CD8-positive, alpha-beta memory T cell (primary cell): ENCODE measurements around the gene VGLL4. TPM values are rescaled to one million over a fixed set of nuclear protein-coding genes. Genes with fewer than 3 reads are reported as not detected.
A peak's percentile ranks its signal among the peaks of the same experiment; 100 is the strongest.

Experiments used
- CTCF ChIA-PET: fragments of 350-600 bp; sonication (Branson Sonifier 250); formaldehyde crosslinking; loops from one replicate; lab custom pipeline; 2021; ENCODE audit warnings: antibody characterized with exemption; lab: Charles Lee
- POLR2A ChIA-PET: fragments of 350-600 bp; sonication (Branson Sonifier 250); formaldehyde crosslinking; loops from one replicate; lab custom pipeline; 2021; ENCODE audit warnings: antibody characterized with exemption; lab: Charles Lee
- DNase-seq, 5 donors: peaks; one replicate each; pipeline versions ENCODE4 v3.0.0 to v3.0.0-alpha.2; 2020 to 2022; ENCODE audit warnings: mixed read lengths in 1 of 5
- H3K27ac ChIP-seq: one replicate; pipeline ENCODE4 v1.7.0; 2013; ENCODE audit warnings: low read depth, mild to moderate bottlenecking, low read length, moderate library complexity
- H3K27me3 ChIP-seq: 2 replicates; pipeline ENCODE4 v1.7.0; 2013; ENCODE audit warnings: low read length, mild to moderate bottlenecking; ENCODE audit not compliant: insufficient read depth, poor library complexity, severe bottlenecking
- H3K36me3 ChIP-seq: 2 replicates; pipeline ENCODE4 v1.7.0; 2013; ENCODE audit warnings: mild to moderate bottlenecking, low read length, moderate library complexity; ENCODE audit not compliant: insufficient read depth
- H3K4me1 ChIP-seq: 2 replicates; pipeline ENCODE4 v1.7.0; 2013; ENCODE audit warnings: mild to moderate bottlenecking, low read length, moderate library complexity; ENCODE audit not compliant: insufficient read depth
- H3K4me3 ChIP-seq: 2 replicates; pipeline ENCODE4 v1.7.0; 2013; ENCODE audit warnings: mild to moderate bottlenecking, low read length
- H3K9me3 ChIP-seq: 2 replicates; pipeline ENCODE4 v1.7.0; 2013; ENCODE audit warnings: mild to moderate bottlenecking, low read length
- H3K27ac Mint-ChIP-seq, 8 donors: one replicate each; pipeline ENCODE4 v1.8.0; 2020 to 2021; ENCODE audit warnings: mixed read lengths in 8 of 8, mild to moderate bottlenecking in 6 of 8, inconsistent platforms in 3 of 8, moderate library complexity in 3 of 8
- H3K27me3 Mint-ChIP-seq, 2 donors: one replicate each; pipeline ENCODE4 v1.8.0; 2020 to 2021; ENCODE audit warnings: mixed read lengths in 2 of 2, mild to moderate bottlenecking in 1 of 2, moderate library complexity in 1 of 2
- H3K36me3 Mint-ChIP-seq, 3 donors: one replicate each; pipeline ENCODE4 v1.8.0; 2020 to 2021; ENCODE audit warnings: mixed read lengths in 3 of 3, inconsistent platforms in 1 of 3, mild to moderate bottlenecking in 1 of 3
- H3K4me1 Mint-ChIP-seq, 3 donors: one replicate each; pipeline ENCODE4 v1.8.0; 2020 to 2021; ENCODE audit warnings: mixed read lengths in 3 of 3, inconsistent platforms in 1 of 3, mild to moderate bottlenecking in 1 of 3
- H3K4me3 Mint-ChIP-seq, 7 donors: one replicate each; pipeline ENCODE4 v1.8.0; 2020 to 2021; ENCODE audit warnings: mixed read lengths in 7 of 7, mild to moderate bottlenecking in 6 of 7, moderate library complexity in 4 of 7, inconsistent platforms in 2 of 7
- H3K9me3 Mint-ChIP-seq, 5 donors: one replicate each; pipeline ENCODE4 v1.8.0; 2020 to 2022; ENCODE audit warnings: mixed read lengths in 5 of 5, mild to moderate bottlenecking in 3 of 5, moderate library complexity in 2 of 5, inconsistent platforms in 1 of 5
- polyA plus RNA-seq: library from polyadenylated mRNA; unstranded; fragments of 300-500 nt; fragmentation: Illumina TruSeq; gene quantifications from one replicate; pipeline ENCODE4 v1.2.3, GENCODE V29; 2021
- total RNA-seq, 2 experiments: library from RNA; stranded (reverse); gene quantifications; one replicate each; pipeline ENCODE4 v1.2.3, GENCODE V29; 2021

Gene VGLL4
- total and polyA plus RNA-seq, 3 experiments from 2014 or later, result 29.9 to 40.5 (median 37.7) TPM

DNA sequence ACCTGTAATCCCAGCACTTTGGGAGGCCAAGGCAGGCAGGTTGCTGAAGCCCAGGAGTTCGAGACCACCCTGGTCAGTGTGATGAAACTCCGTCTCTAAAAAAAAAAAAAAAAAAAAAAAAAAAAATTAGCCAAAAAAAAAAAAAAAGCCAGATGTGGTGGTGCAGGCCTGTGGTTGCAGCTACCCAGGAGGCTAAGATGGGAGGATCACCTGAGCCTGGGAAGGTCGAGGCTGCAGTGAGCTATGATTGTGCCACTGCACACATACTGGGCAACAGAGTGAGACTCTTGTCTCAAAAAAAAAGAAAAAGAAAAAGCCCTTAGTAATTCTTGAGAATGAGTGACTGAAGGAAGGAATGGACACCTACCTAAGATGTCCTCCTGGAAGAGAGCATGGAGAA lies 105.1 kb downstream of the VGLL4 start:
- ChIA-PET CTCF (no interaction called here), POLR2A (no interaction called here)
- H3K36me3 ChIP-seq, result no peaks in the 10 kb centered on the region
- no peaks in the 10 kb centered on the region for H3K9me3 ChIP-seq
- H3K36me3 Mint-ChIP-seq, result no peaks in the 10 kb centered on the region
- H3K27ac ChIP-seq, result no peak overlapping the region
- H3K4me3 ChIP-seq, result no peak overlapping the region
- no peaks in the 10 kb centered on the region for H3K4me1 ChIP-seq
- H3K27ac Mint-ChIP-seq, result no peak overlapping the region
- H3K9me3 Mint-ChIP-seq, result no peaks in the 10 kb centered on the region
- H3K27me3 Mint-ChIP-seq, result no peaks in the 10 kb centered on the region
- no peak for DNase-seq
- H3K4me1 Mint-ChIP-seq, result peaks cover 0 to 2% (median 0%) of the 10 kb centered on the region in 3 donors
- H3K27me3 ChIP-seq, result no peaks in the 10 kb centered on the region
- no peak overlapping the region for H3K4me3 Mint-ChIP-seq

DNA sequence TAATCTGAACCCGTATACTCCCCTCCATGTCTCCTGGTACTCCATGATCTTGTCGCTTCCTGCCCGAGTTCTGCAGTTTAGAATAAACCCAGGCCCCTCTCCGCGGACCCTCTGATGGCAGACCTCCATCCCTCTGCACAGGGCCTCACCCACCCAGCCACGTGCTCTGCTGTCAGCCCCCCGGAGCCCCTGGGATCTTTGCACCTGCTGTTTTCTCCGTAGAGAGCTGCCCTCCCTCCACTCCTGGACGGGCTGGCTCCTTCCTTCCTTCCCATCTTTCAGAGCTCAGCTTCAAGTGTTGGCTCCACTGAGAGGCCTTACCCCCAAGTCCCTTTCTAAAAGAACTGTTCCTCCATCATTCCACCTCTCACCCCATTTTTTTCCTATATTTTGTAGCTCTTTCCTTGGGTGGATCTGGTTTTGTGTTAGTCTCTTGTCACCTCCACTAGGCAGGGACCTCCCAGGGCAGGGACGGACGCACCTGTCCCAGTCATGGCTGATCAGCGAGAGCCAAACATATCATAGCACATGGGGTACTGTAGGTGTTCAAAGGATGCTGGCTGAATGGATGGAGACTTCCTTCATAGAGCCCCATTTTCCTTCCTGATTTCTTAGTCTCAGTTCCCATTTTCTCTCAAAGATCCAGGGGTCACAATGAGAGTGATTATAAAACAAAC lies 106.6 kb downstream of the VGLL4 start:
- Mint-ChIP-seq H3K27ac (peak overlapping the region in 1 of 8 donors; percentile 20), H3K27me3 (no peaks in the 10 kb centered on the region), H3K4me1 (peaks cover 0 to 6% (median 0%) of the 10 kb centered on the region in 3 donors), H3K36me3 (peaks cover 0 to 1% (median 0%) of the 10 kb centered on the region in 3 donors), H3K9me3 (no peaks in the 10 kb centered on the region), H3K4me3 (no peak overlapping the region)
- ChIA-PET CTCF (no interaction called here), POLR2A (no interaction called here)
- Histone ChIP-seq H3K36me3 (no peaks in the 10 kb centered on the region), H3K9me3 (no peaks in the 10 kb centered on the region), H3K27me3 (no peaks in the 10 kb centered on the region), H3K4me1 (no peaks in the 10 kb centered on the region), H3K4me3 (no peak overlapping the region), H3K27ac (no peak overlapping the region)
- DNase-seq, result no peak

DNA sequence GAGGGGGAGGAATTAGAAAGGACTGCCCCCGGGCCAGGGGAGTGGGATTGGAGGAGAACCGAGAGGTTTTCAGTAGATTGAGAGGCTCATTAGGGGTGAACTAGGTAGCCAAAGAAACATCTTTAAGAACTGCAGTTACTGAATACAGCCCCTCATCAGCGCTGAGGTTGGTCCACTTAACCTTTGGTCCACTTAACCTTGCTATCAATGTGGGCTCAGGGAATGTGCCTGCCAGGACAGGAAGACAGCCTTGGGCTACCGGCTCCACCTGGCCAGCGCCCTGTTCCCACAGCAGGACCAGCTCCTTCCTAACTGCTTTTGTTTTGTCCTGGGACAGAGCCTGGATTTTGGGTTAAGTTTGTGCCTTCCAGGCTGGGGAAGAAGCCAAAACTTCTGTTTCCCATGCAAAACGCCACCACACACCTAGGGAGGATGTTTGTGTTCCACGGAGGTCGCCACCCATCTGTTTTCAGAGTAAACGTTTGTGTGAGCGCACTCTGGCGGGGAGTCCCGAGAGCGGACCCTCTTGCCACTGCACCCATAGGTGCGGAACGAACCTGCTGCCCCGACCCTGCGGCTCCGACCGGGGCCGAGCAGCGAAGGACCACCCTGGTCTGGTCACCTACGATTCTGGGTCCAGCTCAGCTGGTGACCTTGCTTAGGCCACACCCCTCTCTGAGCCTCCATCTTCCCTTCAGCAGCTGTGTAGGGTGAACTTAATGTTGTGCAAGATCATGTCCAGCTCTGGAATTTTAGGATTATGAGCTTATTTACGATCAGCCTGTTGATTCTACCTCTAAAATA lies 107.4 kb downstream of the VGLL4 start:
- Mint-ChIP-seq H3K27ac (no peak overlapping the region), H3K27me3 (no peaks in the 10 kb centered on the region), H3K36me3 (peaks cover 0 to 4% (median 0%) of the 10 kb centered on the region in 3 donors), H3K4me1 (peaks cover 0 to 9% (median 0%) of the 10 kb centered on the region in 3 donors), H3K9me3 (no peaks in the 10 kb centered on the region), H3K4me3 (no peak overlapping the region)
- Histone ChIP-seq H3K36me3 (no peaks in the 10 kb centered on the region), H3K9me3 (no peaks in the 10 kb centered on the region), H3K4me3 (no peak overlapping the region), H3K27me3 (no peaks in the 10 kb centered on the region), H3K27ac (no peak overlapping the region), H3K4me1 (no peaks in the 10 kb centered on the region)
- CTCF ChIA-PET, result no interaction called here
- POLR2A ChIA-PET, result no interaction called here
- no peak for DNase-seq

DNA sequence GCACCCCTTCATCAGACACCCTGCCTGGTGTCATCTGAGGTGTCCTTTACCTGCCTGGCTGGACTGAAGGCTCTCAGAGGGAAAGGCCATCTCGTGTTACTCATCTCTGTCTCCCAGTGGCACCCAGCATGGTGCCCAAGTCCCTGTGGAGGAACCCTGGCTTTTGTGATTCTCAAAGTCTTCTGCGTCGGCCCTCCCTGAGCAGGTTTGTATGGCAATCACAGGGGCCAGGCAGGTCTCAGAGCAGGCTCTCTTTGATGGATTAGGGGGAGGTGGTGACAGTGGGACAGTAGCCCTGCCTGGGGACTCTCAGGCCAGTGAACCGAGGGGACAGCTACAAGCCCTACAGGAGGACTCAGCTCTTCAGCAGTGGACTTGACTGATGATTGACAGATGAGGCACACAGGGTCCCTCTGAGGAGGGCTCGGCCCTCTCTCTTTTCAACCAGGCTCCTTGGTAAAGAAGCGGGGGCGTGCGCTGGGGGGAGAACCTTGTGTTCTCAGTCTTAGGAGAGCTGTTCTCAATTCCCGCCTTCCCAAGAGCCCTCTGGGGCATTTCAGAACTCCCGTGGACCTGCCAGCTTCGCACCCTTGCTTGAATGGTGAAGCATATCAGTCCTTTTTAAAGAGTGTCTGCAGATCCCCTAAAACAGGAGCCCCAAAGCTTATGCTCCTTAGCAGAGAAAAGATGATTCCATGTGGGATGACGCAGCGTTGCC lies 108.3 kb downstream of the VGLL4 start:
- no peaks in the 10 kb centered on the region for H3K4me1 ChIP-seq
- H3K27ac ChIP-seq, result no peak overlapping the region
- no peak overlapping the region for H3K4me3 Mint-ChIP-seq
- H3K27me3 Mint-ChIP-seq, result no peaks in the 10 kb centered on the region
- no peaks in the 10 kb centered on the region for H3K9me3 Mint-ChIP-seq
- ChIA-PET CTCF (no interaction called here), POLR2A (no interaction called here)
- no peak overlapping the region for H3K27ac Mint-ChIP-seq
- H3K36me3 Mint-ChIP-seq, result peaks cover 0 to 4% (median 0%) of the 10 kb centered on the region in 3 donors
- no peaks in the 10 kb centered on the region for H3K36me3 ChIP-seq
- no peak for DNase-seq
- no peaks in the 10 kb centered on the region for H3K27me3 ChIP-seq
- no peaks in the 10 kb centered on the region for H3K9me3 ChIP-seq
- H3K4me1 Mint-ChIP-seq, result peaks cover 0 to 9% (median 0%) of the 10 kb centered on the region in 3 donors
- H3K4me3 ChIP-seq, result no peak overlapping the region

DNA sequence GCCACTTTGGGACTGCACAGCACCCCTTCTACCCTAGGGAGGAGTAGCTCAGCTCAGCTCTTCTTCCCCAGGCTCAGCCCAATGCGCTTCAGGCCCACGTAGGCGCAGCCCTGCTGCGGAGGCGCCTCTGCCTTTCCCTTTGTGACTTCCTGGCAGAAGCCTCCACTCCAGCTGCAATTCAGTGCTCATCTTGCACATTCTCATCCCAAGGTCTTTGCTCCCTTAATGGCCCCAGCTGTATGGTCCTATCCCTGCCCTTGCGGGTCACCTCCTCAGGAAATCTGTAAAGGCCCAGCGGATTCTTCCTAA lies 109.0 kb downstream of the VGLL4 start:
- peaks cover 0 to 9% (median 0%) of the 10 kb centered on the region in 3 donors for H3K4me1 Mint-ChIP-seq
- H3K9me3 ChIP-seq, result no peaks in the 10 kb centered on the region
- H3K36me3 ChIP-seq, result no peaks in the 10 kb centered on the region
- no peak overlapping the region for H3K27ac Mint-ChIP-seq
- DNase-seq, result no peak
- H3K27ac ChIP-seq, result no peak overlapping the region
- no peak overlapping the region for H3K4me3 Mint-ChIP-seq
- no peaks in the 10 kb centered on the region for H3K9me3 Mint-ChIP-seq
- no peak overlapping the region for H3K4me3 ChIP-seq
- peaks cover 0 to 4% (median 0%) of the 10 kb centered on the region in 3 donors for H3K36me3 Mint-ChIP-seq
- H3K27me3 Mint-ChIP-seq, result no peaks in the 10 kb centered on the region
- H3K4me1 ChIP-seq, result no peaks in the 10 kb centered on the region
- POLR2A ChIA-PET, result no interaction called here
- H3K27me3 ChIP-seq, result no peaks in the 10 kb centered on the region
- CTCF ChIA-PET, result no interaction called here

DNA sequence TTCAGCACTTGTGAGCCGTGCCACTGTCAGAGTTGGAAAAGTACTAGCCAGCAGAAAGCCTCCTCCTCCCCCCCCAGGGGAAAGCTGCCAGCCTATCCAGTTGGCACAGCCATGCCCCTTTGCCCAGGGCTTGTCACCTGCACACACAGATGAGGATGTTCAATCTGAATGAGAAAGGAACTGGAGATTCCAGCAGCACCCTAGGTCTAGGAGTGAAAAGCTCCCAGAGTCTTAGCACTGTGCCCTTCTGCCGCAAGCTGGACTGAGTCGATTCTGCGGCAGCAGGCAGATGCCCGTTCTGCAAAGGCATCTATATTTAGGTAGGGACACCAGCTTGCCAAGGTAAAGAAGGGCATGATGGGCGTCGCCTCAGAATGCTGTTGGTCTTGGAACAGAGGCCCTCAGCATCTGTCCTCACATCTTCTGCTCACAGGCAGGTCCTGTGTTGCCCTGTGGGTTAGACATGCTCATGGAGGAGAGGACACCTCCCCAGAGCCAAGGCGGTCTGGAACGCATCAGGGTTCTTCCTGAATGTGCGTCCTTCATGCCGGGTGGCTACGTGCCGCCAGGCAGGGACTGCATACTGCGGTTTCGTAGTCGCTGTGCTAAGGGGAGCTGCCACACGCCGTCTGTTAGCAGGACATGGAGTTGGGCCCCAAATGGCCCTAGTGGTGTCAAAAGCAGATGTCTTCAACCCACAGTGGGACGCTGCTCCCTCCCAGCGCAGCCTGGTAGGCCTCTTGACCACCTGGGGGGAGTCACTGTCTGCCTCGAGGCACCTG lies 109.5 kb downstream of the VGLL4 start:
- Histone ChIP-seq H3K27ac (no peak overlapping the region), H3K4me1 (no peaks in the 10 kb centered on the region), H3K9me3 (no peaks in the 10 kb centered on the region), H3K27me3 (no peaks in the 10 kb centered on the region), H3K36me3 (no peaks in the 10 kb centered on the region), H3K4me3 (no peak overlapping the region)
- Mint-ChIP-seq H3K36me3 (peaks cover 0 to 4% (median 0%) of the 10 kb centered on the region in 3 donors), H3K27me3 (no peaks in the 10 kb centered on the region), H3K4me3 (no peak overlapping the region), H3K9me3 (no peaks in the 10 kb centered on the region), H3K4me1 (peaks cover 0 to 9% (median 0%) of the 10 kb centered on the region in 3 donors), H3K27ac (no peak overlapping the region)
- CTCF ChIA-PET, result interaction anchor here (0.7 kb wide), 1 partner anchor 222 kb away, joined by 3 read pairs; no protein-coding TSS in a partner anchor
- DNase-seq, result no peak
- POLR2A ChIA-PET, result no interaction called here

DNA sequence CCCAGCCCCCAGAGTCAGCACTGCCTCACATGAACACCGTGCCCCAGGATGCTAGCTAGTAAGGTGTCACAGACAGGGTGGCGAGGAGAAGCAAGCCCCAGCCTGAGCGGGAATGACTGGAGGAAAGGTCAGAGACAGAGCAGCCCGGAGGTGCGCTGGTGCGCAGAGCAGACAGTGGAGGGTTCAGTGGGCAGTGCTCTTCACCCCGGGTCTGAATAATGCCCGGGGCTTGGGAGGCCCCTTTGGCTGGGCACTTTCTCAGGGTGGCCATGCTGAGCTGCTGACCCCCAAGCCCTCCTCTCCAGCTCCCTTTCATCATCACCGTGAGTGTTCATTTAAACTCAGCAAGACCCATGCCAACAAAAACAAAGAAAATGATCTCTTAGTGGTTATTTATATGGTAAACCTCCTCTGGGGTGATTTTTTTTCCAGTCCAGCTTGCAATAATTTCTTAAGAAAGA lies 110.8 kb downstream of the VGLL4 start:
- no peaks in the 10 kb centered on the region for H3K36me3 ChIP-seq
- Mint-ChIP-seq H3K9me3 (no peaks in the 10 kb centered on the region), H3K4me1 (peaks cover 0 to 9% (median 0%) of the 10 kb centered on the region in 3 donors), H3K27ac (peak overlapping the region in 2 of 8 donors; percentile 32 to 57), H3K27me3 (no peaks in the 10 kb centered on the region), H3K4me3 (no peak overlapping the region), H3K36me3 (peaks cover 0 to 5% (median 2%) of the 10 kb centered on the region in 3 donors)
- CTCF ChIA-PET, result no interaction called here
- no peaks in the 10 kb centered on the region for H3K27me3 ChIP-seq
- H3K27ac ChIP-seq, result no peak overlapping the region
- POLR2A ChIA-PET, result no interaction called here
- no peak for DNase-seq
- no peaks in the 10 kb centered on the region for H3K9me3 ChIP-seq
- no peaks in the 10 kb centered on the region for H3K4me1 ChIP-seq
- H3K4me3 ChIP-seq, result no peak overlapping the region
